NB4 (cell line): ENCODE measurements around the gene SERPINE3.

ENCODE experiments used
- CTCF ChIP-seq: IDR thresholded peaks from one replicate; pipeline ENCODE4 v1.5.1; 2012; ENCODE audit warnings: low read depth, low read length
- MYC ChIP-seq: IDR thresholded peaks from 2 replicates; pipeline ENCODE4 v1.6.1; 2011; ENCODE audit warnings: low read depth, low read length

- TF ChIP-seq CTCF: no peak
- TF ChIP-seq MYC: no peak
Measured at GRCh38 chr13:51355217-51355616, 15.7 kb downstream of the SERPINE3 start.
